Right lobe of liver (tissue), 6 donors: ENCODE data around the gene PLPP4. TPM values are rescaled to one million over a fixed set of nuclear protein-coding genes. Genes with fewer than 3 reads are reported as not detected.

ENCODE experiments used
- ATAC-seq, 4 donors: fragments of 200-7000 bp; cut with Tn5 transposase; one replicate each; pipeline ENCODE4 v1.9.1; 2020; ENCODE audit warnings: mild to moderate bottlenecking in 4 of 4, moderate library complexity in 4 of 4
- DNase-seq, 3 donors: peaks; one replicate each; pipeline ENCODE4 v3.0.0-alpha.2; 2020
- H3K27ac ChIP-seq, 3 donors: fragments of 200-600 bp; one replicate each; pipeline ENCODE4 v1.8.0; 2022
- H3K27me3 ChIP-seq, 2 donors: fragments of 200-600 bp; one replicate each; pipeline ENCODE4 v1.8.0; 2022
- H3K36me3 ChIP-seq, 4 donors: fragments of 200-600 bp; sonication (generic) in 1 of 4; one replicate each; pipeline versions ENCODE4 v1.5.1 to v1.8.0; 2017 to 2022; ENCODE audit warnings: control low read depth in 1 of 4
- H3K4me1 ChIP-seq, 4 donors: fragments of 200-600 bp; sonication (generic) in 1 of 4; one replicate each; pipeline versions ENCODE4 v1.5.1 to v1.8.0; 2017 to 2022; ENCODE audit warnings: control low read depth in 1 of 4
- H3K4me3 ChIP-seq, 3 donors: fragments of 200-600 bp; one replicate each; pipeline ENCODE4 v1.8.0; 2022
- H3K9me3 ChIP-seq, 4 donors: fragments of 200-600 bp; sonication (generic) in 1 of 4; one replicate each; pipeline versions ENCODE4 v1.5.1 to v1.8.0; 2017 to 2022; ENCODE audit warnings: control low read depth in 1 of 4
- CTCF ChIP-seq, 4 donors: fragments of 200-600 bp in 3 of 4; fragments of 450-650 bp in 1 of 4; IDR thresholded peaks; one replicate each; pipeline versions ENCODE4 v1.5.1 to v1.8.0; 2016 to 2022; ENCODE audit warnings: antibody characterized with exemption in 4 of 4, mild to moderate bottlenecking in 2 of 4
- POLR2A ChIP-seq: fragments of 450-650 bp; IDR thresholded peaks from one replicate; pipeline ENCODE4 v1.6.1; 2017; ENCODE audit warnings: antibody characterized with exemption, mild to moderate bottlenecking
- WGBS: methylation state at CpG from one replicate; pipeline ENCODE4 v1.1.6; 2018; ENCODE audit warnings: low coverage, low lambda C conversion rate; ENCODE audit not compliant: insufficient coverage; ENCODE audit errors: missing lambda C conversion rate; 5-methylcytosine and 5-hydroxymethylcytosine counted together
- intact Hi-C, 2 donors: fragments of 100-400 bp; cut with DNase I; formaldehyde crosslinking; loops; one replicate each; pipeline versions ENCODE4 v1.11.2 to v1.14.1; 2022
- total RNA-seq, 6 experiments: library from RNA; depleted of rRNA in 2 of 6; stranded (reverse); fragments of >200 nt in 2 of 6; fragmentation: NEBNext Ultra II Directional in 3 of 6; extraction: Animal tissue kit (Norgen Biotek cat#: 25700) in 3 of 6; gene quantifications; one replicate each; pipeline versions ENCODE4 v1.1.0 to v1.2.4, GENCODE V29; 2016 to 2023
- donor health status: DM: no; HTN: yes; CAD: no.
- donor health status: DM: no; HTN: no; CAD: no.
- donor health status: DM: no; HTN: no; CAD: no.
- donor health status: DM: no; HTN: yes; CAD: no.
- donor health status: DM: no; HTN: yes; CAD: no.

The PLPP4 gene
- total RNA-seq, 6 experiments from 2014 or later, result 0.35 to 0.81 (median 0.37) TPM; not detected in 1

GRCh38 chr10:120466006-120466405, 9.0 kb downstream of the PLPP4 start:
- no peak for DNase-seq
- H3K27ac ChIP-seq, result no peak overlapping the region
- WGBS, result 68% methylated on average over 2 of the region's 2 CpGs
- intact Hi-C loops, result no loop called here
- no peak for ATAC-seq
- TF ChIP-seq CTCF (IDR thresholded peaks at IDR 0.05) (no peak), POLR2A (no peak)
- H3K4me3 ChIP-seq, result no peak overlapping the region
- H3K4me1 ChIP-seq, result no peaks in the 10 kb centered on the region
- no peaks in the 10 kb centered on the region for H3K27me3 ChIP-seq
- no peaks in the 10 kb centered on the region for H3K36me3 ChIP-seq
- H3K9me3 ChIP-seq, result no peaks in the 10 kb centered on the region

GRCh38 chr10:120473593-120473992, 16.6 kb downstream of the PLPP4 start:
- H3K36me3 ChIP-seq, result no peaks in the 10 kb centered on the region
- DNase-seq (no peak), ATAC-seq (no peak)
- H3K27ac ChIP-seq, result no peak overlapping the region
- H3K9me3 ChIP-seq, result no peaks in the 10 kb centered on the region
- TF ChIP-seq CTCF (IDR thresholded peaks at IDR 0.05) (no peak), POLR2A (no peak)
- intact Hi-C loops, result no loop called here
- no peak overlapping the region for H3K4me3 ChIP-seq
- H3K27me3 ChIP-seq, result no peaks in the 10 kb centered on the region
- H3K4me1 ChIP-seq, result no peaks in the 10 kb centered on the region
- WGBS, result 18% methylated on average over 3 of the region's 4 CpGs

- 29% methylated on average over 1 of the region's 1 CpG for WGBS
- Histone ChIP-seq H3K9me3 (no peaks in the 10 kb centered on the region), H3K27ac (no peak overlapping the region), H3K36me3 (no peaks in the 10 kb centered on the region), H3K27me3 (no peaks in the 10 kb centered on the region), H3K4me3 (no peak overlapping the region), H3K4me1 (no peaks in the 10 kb centered on the region)
- no peak for DNase-seq
- ATAC-seq, result no peak
- no peak for TF ChIP-seq CTCF (IDR thresholded peaks at IDR 0.05)
- no peak for TF ChIP-seq POLR2A
- intact Hi-C loops, result no loop called here
Observed at GRCh38 chr10:120474956-120475355, 17.9 kb downstream of the PLPP4 start.

- TF ChIP-seq POLR2A (no peak), CTCF (IDR thresholded peaks at IDR 0.05) (no peak)
- Histone ChIP-seq H3K36me3 (no peaks in the 10 kb centered on the region), H3K27ac (no peak overlapping the region), H3K9me3 (no peaks in the 10 kb centered on the region), H3K4me3 (no peak overlapping the region), H3K27me3 (no peaks in the 10 kb centered on the region), H3K4me1 (no peaks in the 10 kb centered on the region)
- intact Hi-C loops, result no loop called here
- 50% methylated on average over 9 of the region's 10 CpGs for WGBS
- ATAC-seq (no peak), DNase-seq (no peak)
Observed at GRCh38 chr10:120475844-120476791, 19.1 kb downstream of the PLPP4 start.
